HUES6 (cell line): ENCODE data around the gene ADAM12.

Source experiments
- H3K27ac ChIP-seq: 2 replicates; pipeline ENCODE4 v1.7.0; 2013; ENCODE audit warnings: low read depth, mild to moderate bottlenecking, low read length, inconsistent platforms
- H3K27me3 ChIP-seq: 2 replicates; pipeline ENCODE4 v1.6.1; 2013; ENCODE audit warnings: low read length; ENCODE audit not compliant: control insufficient read depth, insufficient read depth
- H3K36me3 ChIP-seq: 2 replicates; pipeline ENCODE4 v1.6.1; 2013; ENCODE audit warnings: low read length; ENCODE audit not compliant: control insufficient read depth, insufficient read depth
- H3K4me1 ChIP-seq: 2 replicates; pipeline ENCODE4 v1.6.1; 2013; ENCODE audit warnings: low read length; ENCODE audit not compliant: control insufficient read depth, insufficient read depth
- H3K4me3 ChIP-seq: 2 replicates; pipeline ENCODE4 v1.5.1; 2013; ENCODE audit warnings: low read depth, low read length
- H3K9ac ChIP-seq: one replicate; pipeline ENCODE4 v1.6.1; 2013; ENCODE audit warnings: mild to moderate bottlenecking, low read length
- H3K9me3 ChIP-seq: 2 replicates; pipeline ENCODE4 v1.6.1; 2013; ENCODE audit warnings: low read depth, low read length; ENCODE audit not compliant: control insufficient read depth, insufficient read depth

Gene ADAM12

DNA sequence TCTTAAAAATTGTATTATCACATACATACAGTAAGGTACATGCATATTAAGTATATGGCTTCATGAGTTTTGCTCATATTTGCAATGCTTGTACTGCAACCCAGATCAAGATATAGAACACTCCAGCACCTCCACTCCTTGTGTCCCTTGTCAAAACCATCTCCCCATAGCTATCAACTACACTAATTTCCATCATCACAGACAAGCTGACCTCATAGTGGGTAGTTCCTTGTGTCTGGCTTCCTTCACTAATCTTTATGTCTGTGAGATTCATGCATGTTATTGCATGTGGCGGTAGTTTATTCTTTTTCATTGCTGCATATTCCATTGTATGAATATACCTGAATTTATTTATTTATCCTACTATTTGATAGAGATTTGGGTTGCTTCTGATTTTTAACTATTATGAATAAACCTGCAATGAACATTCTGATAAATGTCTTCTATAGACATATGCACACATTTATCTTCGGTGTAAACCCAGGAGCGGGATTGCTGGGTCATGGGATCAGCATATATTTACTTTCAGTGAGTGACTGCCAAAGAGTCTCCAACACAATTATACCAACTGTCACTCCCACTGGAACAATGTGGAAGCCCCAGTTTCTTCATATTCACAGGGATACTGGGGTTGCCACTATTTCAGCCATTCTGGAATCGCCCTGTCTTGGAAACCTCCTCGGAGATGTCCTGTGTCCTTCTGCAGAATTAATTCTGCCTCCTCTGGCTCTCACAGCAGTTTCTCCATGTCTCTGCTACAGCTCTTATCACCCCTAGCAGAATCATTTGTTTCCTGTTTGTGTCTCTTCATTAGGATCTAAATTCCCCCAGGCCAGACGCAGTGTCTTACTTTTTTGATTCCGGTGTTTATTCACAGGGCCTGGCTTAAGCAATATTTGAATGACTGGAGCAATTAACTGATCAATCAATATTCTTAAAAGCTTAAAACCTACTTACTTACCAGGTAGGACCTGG, 14.7 kb upstream of the ADAM12 start:
- Histone ChIP-seq H3K4me3 (no peak overlapping the region), H3K27me3 (no peaks in the 10 kb centered on the region), H3K4me1 (peaks cover 5% of the 10 kb centered on the region; the same call in 1 of the 2 replicates), H3K9ac (no peak overlapping the region), H3K27ac (no peak overlapping the region), H3K9me3 (no peaks in the 10 kb centered on the region), H3K36me3 (no peaks in the 10 kb centered on the region)

DNA sequence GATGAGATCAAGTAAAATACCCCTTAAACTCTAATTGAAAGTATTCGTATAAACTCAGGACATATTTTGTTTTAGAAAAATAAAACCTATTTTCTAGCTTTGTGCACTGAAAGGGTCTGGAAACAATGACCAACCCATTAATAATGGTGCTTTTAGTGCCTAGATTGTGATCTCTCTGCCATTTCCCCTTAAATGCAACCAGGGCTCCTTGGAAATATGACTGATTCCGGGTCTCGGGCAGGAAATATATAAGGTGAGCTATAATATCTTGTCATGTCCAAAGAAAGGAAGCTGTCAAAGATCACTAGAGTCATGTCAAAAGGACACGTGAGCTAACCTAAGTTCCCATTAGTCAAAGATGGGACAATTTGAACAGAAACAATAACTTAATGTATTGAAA, 12.4 kb upstream of the ADAM12 start:
- Histone ChIP-seq H3K27ac (no peak overlapping the region), H3K27me3 (no peaks in the 10 kb centered on the region), H3K36me3 (no peaks in the 10 kb centered on the region), H3K4me1 (peaks cover 8% of the 10 kb centered on the region; the same call in 1 of the 2 replicates), H3K9ac (no peak overlapping the region), H3K9me3 (no peaks in the 10 kb centered on the region), H3K4me3 (no peak overlapping the region)

DNA sequence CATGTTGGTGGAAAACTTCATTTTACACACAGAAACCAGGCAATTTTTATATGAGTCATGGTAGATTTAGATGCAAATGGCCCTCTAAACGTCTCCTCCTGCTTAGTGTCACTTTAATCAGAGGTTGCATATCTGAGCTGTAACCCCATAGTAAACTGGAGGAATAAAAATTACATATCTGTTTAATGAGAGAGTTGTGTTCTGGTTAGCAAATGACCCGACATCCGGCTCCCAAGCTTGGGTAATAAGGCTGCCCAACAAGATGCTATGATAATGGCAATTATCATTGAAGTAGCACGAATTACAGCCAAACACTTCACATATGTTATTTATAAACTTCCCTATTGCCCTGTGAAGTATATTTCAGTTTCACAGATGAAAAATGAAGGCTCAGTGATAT, 10.6 kb upstream of the ADAM12 start:
- H3K9ac ChIP-seq, result no peak overlapping the region
- H3K27ac ChIP-seq, result no peak overlapping the region
- no peak overlapping the region for H3K4me3 ChIP-seq

DNA sequence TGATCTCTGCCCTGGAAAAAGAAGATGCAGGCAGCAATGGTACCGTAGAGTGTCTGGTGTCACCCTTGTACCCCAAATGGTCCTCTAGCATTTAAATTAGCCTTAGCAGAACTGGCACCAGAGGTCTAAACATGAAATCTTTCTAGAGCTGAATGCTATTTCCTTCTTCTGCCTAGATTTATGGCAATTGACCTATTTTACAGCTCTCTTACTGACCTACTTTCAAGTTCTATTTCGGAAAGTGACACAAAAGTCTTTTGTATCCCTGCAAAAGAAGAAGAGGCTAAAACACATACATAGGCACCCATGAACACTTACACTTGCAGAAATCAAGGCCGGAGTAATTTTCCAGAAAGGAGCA, 10.1 kb upstream of the ADAM12 start:
- Histone ChIP-seq H3K4me3 (no peak overlapping the region), H3K27me3 (no peaks in the 10 kb centered on the region), H3K4me1 (peaks cover 8% of the 10 kb centered on the region; the same call in 1 of the 2 replicates), H3K27ac (no peak overlapping the region), H3K36me3 (no peaks in the 10 kb centered on the region), H3K9me3 (0 out of 2 replicates have a peak, but pooled peaks cover 6% of the 10 kb centered on the region), H3K9ac (no peak overlapping the region)

More for the DNA sequence above, 10.6 kb upstream of the ADAM12 start:
- peaks cover 8% of the 10 kb centered on the region; the same call in 1 of the 2 replicates for H3K4me1 ChIP-seq
- H3K9me3 ChIP-seq, result 0 out of 2 replicates have a peak, but pooled peaks cover 3% of the 10 kb centered on the region
- no peaks in the 10 kb centered on the region for H3K27me3 ChIP-seq
- H3K36me3 ChIP-seq, result no peaks in the 10 kb centered on the region

DNA sequence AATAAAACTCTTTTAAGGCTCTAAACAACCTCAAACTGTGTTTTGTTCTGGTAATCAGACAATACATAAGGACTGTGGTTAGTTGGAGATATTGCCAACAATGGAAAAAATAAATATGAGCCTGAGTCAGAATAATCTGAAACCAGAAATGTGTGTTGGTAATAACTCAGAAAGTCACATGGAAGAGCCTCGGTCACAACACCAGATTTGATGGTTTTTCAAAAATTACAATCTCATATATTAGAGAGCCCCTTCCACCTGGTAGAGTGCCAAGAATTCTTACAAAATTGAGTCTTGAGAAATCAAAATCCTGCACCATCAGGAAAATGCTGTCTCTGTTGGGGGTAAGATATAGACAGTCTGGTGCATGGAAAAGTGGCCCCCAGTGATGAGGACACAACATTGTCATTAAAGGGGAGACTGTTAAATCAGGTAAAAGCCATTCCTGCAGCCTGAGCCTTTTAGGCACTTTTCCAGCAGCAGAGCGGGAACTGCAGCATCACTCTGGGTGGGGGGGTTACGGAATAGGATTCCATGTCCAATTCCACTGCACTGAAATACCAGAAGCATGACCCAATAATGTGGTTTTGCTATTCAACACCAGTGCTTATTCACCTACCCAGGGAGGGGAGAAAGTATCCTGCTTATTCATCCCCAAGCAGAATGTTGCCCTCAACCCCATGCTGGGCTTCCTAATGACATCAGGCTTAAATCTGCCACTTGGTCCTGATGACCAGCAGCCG, 9.5 kb upstream of the ADAM12 start:
- Histone ChIP-seq H3K4me3 (no peak overlapping the region), H3K27ac (no peak overlapping the region), H3K9me3 (0 out of 2 replicates have a peak, but pooled peaks cover 6% of the 10 kb centered on the region), H3K36me3 (no peaks in the 10 kb centered on the region), H3K27me3 (no peaks in the 10 kb centered on the region), H3K4me1 (peaks cover 8% of the 10 kb centered on the region; the same call in 1 of the 2 replicates), H3K9ac (no peak overlapping the region)

DNA sequence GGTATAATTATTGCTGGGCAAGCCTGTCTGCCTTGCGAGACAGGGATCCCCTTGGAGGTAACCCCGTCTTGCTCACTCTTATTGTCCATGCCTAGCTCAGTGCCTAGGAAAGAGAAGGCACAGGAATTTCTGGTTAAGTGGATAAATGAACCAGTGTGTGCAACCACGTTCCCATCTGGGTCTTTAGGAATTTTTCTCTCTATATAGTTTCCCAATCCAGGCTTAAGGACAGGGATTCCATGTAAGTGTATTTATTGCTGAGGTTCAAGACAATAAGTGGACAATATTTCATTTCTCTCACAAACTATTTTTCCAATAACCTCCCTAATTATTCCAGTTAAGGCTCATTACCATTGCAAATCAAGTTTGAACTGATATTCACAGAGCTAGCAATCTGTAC, 8.9 kb upstream of the ADAM12 start:
- Histone ChIP-seq H3K9me3 (0 out of 2 replicates have a peak, but pooled peaks cover 6% of the 10 kb centered on the region), H3K4me3 (no peak overlapping the region), H3K9ac (no peak overlapping the region), H3K27ac (no peak overlapping the region), H3K4me1 (peaks cover 8% of the 10 kb centered on the region; the same call in 1 of the 2 replicates), H3K36me3 (no peaks in the 10 kb centered on the region), H3K27me3 (no peaks in the 10 kb centered on the region)

DNA sequence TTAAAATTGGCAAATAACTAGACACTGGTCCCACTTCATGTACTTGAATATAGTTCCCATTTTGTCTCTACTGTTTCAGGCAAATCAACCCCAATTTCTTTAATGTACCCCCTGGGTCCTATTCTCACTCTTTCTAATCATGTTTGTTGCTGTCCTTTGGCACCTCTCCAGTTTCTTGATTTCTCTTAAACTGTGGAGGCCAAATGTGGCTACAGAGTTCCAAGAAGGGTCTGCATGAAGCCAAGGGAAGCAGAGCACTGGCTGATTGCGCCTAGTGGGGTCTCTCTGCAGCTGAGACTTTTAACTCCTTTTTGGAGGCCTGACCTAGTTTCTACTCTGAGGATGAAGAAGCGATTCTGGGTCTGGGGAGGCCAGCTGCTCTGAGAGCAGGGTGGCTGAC, 6.7 kb upstream of the ADAM12 start:
- Histone ChIP-seq H3K27ac (no peak overlapping the region), H3K4me3 (no peak overlapping the region)

DNA sequence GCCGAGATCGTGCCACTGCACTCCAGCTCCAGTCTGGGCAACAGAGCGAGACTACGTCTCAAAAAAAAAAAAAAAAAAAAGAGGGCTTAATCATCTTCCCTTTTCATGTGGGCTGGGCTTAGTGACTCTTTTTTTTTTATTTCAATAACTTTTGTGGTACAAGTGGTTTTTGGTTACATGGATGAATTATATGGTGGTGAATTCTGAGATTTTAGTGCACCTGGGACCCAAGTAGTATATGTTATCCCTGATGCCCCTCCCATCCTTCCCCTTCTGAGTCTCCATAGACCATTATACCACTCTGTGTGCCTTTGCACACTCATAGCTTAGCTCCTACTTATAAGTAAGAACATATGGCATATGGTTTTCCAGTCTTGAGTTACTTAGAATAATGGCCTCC, 4.8 kb upstream of the ADAM12 start:
- Histone ChIP-seq H3K4me1 (peaks cover 6% of the 10 kb centered on the region; the same call in 1 of the 2 replicates), H3K9me3 (0 out of 2 replicates have a peak, but pooled peaks cover 6% of the 10 kb centered on the region), H3K36me3 (no peaks in the 10 kb centered on the region), H3K4me3 (no peak overlapping the region), H3K27me3 (peaks cover 26% of the 10 kb centered on the region), H3K9ac (no peak overlapping the region), H3K27ac (no peak overlapping the region)

More for the DNA sequence above, 6.7 kb upstream of the ADAM12 start:
- Histone ChIP-seq H3K36me3 (no peaks in the 10 kb centered on the region), H3K4me1 (peaks cover 8% of the 10 kb centered on the region; the same call in 1 of the 2 replicates), H3K9ac (no peak overlapping the region), H3K27me3 (peaks cover 8% of the 10 kb centered on the region), H3K9me3 (0 out of 2 replicates have a peak, but pooled peaks cover 6% of the 10 kb centered on the region)

DNA sequence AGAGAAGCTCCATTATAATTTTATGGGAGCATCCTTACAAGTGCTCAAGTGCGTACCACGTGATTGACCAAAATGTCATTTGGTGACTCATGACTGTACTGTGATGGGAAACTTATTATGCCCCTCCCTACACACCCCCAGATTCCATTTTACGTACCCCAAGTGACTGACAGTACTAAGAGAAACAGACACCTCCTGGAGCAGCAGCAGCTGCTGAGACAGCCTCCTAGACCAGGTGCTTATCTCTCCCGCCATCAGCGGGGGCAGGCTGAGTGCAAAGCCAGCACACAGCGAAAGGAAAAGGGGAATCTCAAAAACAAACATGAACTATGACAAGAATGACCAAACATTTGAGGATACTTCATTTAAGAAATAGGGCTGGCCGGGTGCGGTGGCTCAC, 4.2 kb upstream of the ADAM12 start:
- H3K4me3 ChIP-seq, result no peak overlapping the region
- 0 out of 2 replicates have a peak, but pooled peaks cover 6% of the 10 kb centered on the region for H3K9me3 ChIP-seq
- H3K9ac ChIP-seq, result no peak overlapping the region
- no peak overlapping the region for H3K27ac ChIP-seq
- peaks cover 32% of the 10 kb centered on the region for H3K27me3 ChIP-seq
- H3K36me3 ChIP-seq, result no peaks in the 10 kb centered on the region
- 0 out of 2 replicates have a peak, but pooled peaks cover 3% of the 10 kb centered on the region for H3K4me1 ChIP-seq

DNA sequence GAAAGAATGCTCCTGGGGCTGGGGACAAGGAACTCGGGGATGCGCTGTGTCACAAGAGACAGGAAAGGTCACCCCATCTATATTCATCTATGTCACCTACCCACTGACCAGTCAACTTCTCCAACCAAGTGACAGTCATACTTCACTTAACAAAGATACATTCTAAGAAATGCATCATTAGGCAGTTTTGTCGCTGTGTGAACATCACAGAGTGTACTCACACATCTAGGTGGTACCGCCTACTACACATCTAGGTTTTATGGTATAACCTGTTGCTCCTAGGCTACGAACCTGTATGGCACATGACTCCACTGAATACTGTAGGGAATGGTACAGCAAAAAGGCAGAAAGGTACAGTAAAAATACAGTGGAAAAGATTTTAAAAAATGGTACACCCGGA, 3.8 kb upstream of the ADAM12 start:
- Histone ChIP-seq H3K9ac (no peak overlapping the region), H3K9me3 (0 out of 2 replicates have a peak, but pooled peaks cover 6% of the 10 kb centered on the region), H3K27ac (no peak overlapping the region), H3K4me3 (no peak overlapping the region), H3K27me3 (peaks cover 36% of the 10 kb centered on the region), H3K36me3 (no peaks in the 10 kb centered on the region), H3K4me1 (peaks cover 6% of the 10 kb centered on the region; the same call in 1 of the 2 replicates)
